Measurements from ENCODE around the gene INSRR. TPM values are rescaled to one million over a fixed set of nuclear protein-coding genes. Genes with fewer than 3 reads are reported as not detected.

The INSRR gene
- total RNA-seq, 4 donors from 2014 or later, result under 0.01 to 0.60 (median 0.20) TPM

DNA sequence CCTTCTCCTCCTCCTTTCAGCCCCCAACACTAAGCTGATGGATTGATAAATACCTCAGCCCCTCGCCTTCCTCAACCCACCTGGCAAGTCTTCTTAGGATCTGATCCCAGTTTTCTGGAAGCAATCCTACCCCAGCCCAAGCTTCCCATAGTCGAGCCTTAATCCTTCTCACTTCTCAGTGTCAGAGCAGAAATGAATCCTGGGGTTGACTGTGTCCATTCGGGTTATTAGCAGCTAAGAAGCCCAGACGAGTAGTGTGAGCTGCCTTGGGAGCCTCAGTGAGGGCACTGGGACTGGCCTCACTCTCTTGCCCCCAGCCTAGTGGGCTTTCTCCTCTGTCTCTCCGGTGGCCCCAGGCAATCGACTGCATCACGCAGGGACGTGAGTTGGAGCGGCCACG, 22.2 kb upstream of the INSRR start:
- 34 to 49% methylated on average over 6 to 8 of the region's 10 CpGs for WGBS, 2 donors
- TF ChIP-seq POLR2A (IDR thresholded peaks at IDR 0.05), result no peak
- no peak for TF ChIP-seq EP300 (IDR thresholded peaks at IDR 0.05)
- TF ChIP-seq, protein P1, sequence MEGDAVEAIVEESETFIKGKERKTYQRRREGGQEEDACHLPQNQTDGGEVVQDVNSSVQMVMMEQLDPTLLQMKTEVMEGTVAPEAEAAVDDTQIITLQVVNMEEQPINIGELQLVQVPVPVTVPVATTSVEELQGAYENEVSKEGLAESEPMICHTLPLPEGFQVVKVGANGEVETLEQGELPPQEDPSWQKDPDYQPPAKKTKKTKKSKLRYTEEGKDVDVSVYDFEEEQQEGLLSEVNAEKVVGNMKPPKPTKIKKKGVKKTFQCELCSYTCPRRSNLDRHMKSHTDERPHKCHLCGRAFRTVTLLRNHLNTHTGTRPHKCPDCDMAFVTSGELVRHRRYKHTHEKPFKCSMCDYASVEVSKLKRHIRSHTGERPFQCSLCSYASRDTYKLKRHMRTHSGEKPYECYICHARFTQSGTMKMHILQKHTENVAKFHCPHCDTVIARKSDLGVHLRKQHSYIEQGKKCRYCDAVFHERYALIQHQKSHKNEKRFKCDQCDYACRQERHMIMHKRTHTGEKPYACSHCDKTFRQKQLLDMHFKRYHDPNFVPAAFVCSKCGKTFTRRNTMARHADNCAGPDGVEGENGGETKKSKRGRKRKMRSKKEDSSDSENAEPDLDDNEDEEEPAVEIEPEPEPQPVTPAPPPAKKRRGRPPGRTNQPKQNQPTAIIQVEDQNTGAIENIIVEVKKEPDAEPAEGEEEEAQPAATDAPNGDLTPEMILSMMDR (IDR thresholded peaks at IDR 0.05), result no peak
- H3K36me3 ChIP-seq, result no peaks in the 10 kb centered on the region

DNA sequence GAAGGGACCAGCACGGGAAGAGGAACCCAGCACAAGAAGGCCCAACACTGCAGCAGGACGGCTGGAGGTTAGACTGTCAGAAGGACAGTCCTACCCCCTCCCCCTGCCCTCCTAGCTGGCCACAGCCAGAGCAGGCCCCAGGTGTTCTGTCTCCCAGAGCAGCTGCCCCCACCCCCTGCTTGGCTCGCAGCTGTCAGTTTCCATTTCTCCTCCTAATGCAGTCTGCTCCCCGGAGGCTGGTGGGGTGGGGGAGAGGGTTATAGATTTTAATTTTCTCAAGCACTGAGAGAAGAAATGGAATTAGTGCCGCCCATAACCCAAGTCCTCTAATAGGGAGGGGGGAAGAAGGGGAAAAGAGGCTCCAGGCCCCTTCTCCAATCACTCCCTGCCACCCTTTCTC, 21.6 kb upstream of the INSRR start:
- WGBS, 2 donors, result 78 to 80% methylated on average over 5 of the region's 5 CpGs
- Histone ChIP-seq H3K27me3 (peaks cover 0 to 50% of the 10 kb centered on the region in 2 donors), H3K4me3 (no peak overlapping the region), H3K36me3 (no peaks in the 10 kb centered on the region), H3K27ac (no peak overlapping the region), H3K4me1 (no peaks in the 10 kb centered on the region), H3K9me3 (no peaks in the 10 kb centered on the region)
- DNase-seq (ENCODE audit: low spot score in 2 of 2), result no peak
- TF ChIP-seq, protein P1 (IDR thresholded peaks at IDR 0.05), result no peak
- TF ChIP-seq POLR2A (IDR thresholded peaks at IDR 0.05), result no peak
- TF ChIP-seq EP300 (IDR thresholded peaks at IDR 0.05), result no peak

More for the DNA sequence above, 22.2 kb upstream of the INSRR start:
- no peak overlapping the region for H3K4me3 ChIP-seq
- H3K9me3 ChIP-seq, result no peaks in the 10 kb centered on the region
- peaks cover 0 to 45% of the 10 kb centered on the region in 2 donors for H3K27me3 ChIP-seq
- H3K27ac ChIP-seq, result no peak overlapping the region
- no peak for DNase-seq (ENCODE audit: low spot score in 2 of 2)
- no peaks in the 10 kb centered on the region for H3K4me1 ChIP-seq

DNA sequence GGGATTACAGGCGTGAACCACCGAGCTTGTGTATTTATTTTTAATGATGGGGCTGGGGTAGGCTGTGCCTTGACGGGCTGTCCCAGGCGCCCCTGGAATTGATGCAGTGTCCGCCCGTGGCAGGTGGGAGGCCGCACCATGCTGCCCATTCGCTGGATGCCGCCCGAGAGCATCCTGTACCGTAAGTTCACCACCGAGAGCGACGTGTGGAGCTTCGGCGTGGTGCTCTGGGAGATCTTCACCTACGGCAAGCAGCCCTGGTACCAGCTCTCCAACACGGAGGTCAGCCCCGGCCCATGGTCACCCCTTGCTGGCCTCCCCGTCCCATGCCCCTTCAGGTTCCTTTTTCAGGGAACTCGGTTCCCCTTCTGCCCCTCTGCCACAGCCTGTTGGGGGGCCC, 21.0 kb upstream of the INSRR start:
- no peak for DNase-seq (ENCODE audit: low spot score in 2 of 2)
- Histone ChIP-seq H3K9me3 (no peaks in the 10 kb centered on the region), H3K4me1 (no peaks in the 10 kb centered on the region), H3K4me3 (no peak overlapping the region), H3K27ac (no peak overlapping the region), H3K27me3 (peaks cover 0 to 50% of the 10 kb centered on the region in 2 donors), H3K36me3 (no peaks in the 10 kb centered on the region)
- WGBS, 2 donors, result 87 to 90% methylated on average over 21 of the region's 21 CpGs
- TF ChIP-seq POLR2A (IDR thresholded peaks at IDR 0.05) (no peak), EP300 (IDR thresholded peaks at IDR 0.05) (no peak)
- TF ChIP-seq, protein P1 (IDR thresholded peaks at IDR 0.05), result no peak

DNA sequence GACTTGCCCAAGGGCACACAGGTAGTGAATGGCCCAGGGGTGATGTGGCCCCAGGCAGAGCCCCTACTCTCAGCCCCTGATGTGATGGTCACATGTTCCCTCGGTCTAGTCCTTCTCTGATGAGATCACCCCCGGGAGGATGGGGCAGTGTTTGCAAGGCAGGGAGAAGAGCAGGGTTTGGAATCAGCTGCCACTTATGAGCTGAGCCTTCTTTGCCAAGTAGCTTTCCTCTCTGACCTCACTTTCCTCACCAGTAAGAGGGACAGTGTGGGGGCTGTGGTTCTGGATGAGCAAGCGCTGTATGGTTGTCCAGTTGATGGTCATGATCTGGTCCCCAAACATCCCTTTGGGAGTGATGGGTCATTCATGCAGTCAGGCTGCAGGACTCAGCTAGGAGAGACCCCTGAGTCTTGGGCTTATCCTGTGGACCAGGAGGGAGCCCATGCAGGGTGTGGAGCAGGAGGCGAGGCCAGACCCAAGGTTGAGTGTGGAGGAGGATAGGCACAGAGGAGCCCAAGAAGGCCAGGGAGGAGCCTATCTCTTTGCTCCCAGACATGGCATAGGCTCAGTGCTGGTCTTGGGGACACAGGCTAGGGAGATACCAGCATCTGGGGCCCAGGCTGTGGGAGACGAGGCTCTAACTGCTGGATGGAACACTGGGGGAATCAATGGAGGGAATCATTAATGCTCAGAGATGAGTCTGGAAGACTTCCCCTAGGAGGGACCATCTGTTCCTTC, 18.7 kb upstream of the INSRR start:
- no peak for DNase-seq (ENCODE audit: low spot score in 2 of 2)
- H3K4me3 ChIP-seq, result no peak overlapping the region
- H3K27ac ChIP-seq, result no peak overlapping the region
- TF ChIP-seq EP300 (IDR thresholded peaks at IDR 0.05), result no peak
- TF ChIP-seq POLR2A (IDR thresholded peaks at IDR 0.05), result no peak
- TF ChIP-seq, protein P1 (IDR thresholded peaks at IDR 0.05), result no peak
- H3K9me3 ChIP-seq, result no peaks in the 10 kb centered on the region
- 69 to 84% methylated on average over 4 to 5 of the region's 5 CpGs for WGBS, 2 donors
- H3K27me3 ChIP-seq, result peaks cover 0 to 40% of the 10 kb centered on the region in 2 donors
- H3K36me3 ChIP-seq, result no peaks in the 10 kb centered on the region
- H3K4me1 ChIP-seq, result no peaks in the 10 kb centered on the region

DNA sequence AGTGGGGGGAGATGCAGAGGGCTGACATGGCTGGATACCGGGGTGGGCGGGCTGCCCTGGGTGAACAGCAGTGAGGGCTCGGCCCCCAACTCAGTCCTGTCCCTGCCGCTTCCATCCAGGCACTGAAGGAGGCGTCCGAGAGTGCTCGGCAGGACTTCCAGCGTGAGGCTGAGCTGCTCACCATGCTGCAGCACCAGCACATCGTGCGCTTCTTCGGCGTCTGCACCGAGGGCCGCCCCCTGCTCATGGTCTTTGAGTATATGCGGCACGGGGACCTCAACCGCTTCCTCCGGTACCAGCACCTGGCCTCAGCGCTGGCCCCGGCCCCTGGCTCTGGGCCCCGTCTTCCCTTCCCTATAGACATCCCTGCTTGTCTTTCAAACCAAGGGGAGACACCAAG, 17.4 kb upstream of the INSRR start:
- no peaks in the 10 kb centered on the region for H3K9me3 ChIP-seq
- WGBS, 2 donors, result 45 to 54% methylated on average over 19 to 21 of the region's 21 CpGs
- DNase-seq (ENCODE audit: low spot score in 2 of 2), result no peak
- H3K4me1 ChIP-seq, result no peaks in the 10 kb centered on the region
- no peak overlapping the region for H3K27ac ChIP-seq
- H3K27me3 ChIP-seq, result peaks cover 0 to 26% of the 10 kb centered on the region in 2 donors
- no peak overlapping the region for H3K4me3 ChIP-seq
- no peaks in the 10 kb centered on the region for H3K36me3 ChIP-seq
- TF ChIP-seq EP300 (IDR thresholded peaks at IDR 0.05) (no peak), POLR2A (IDR thresholded peaks at IDR 0.05) (no peak)
- TF ChIP-seq, protein P1 (IDR thresholded peaks at IDR 0.05), result no peak
